Eye (tissue), 1 donor: ENCODE results near the gene NLGN3.
A peak's percentile ranks its signal among the peaks of the same experiment; 100 is the strongest.

Experiments used
- DNase-seq: peaks from one replicate; pipeline ENCODE4 v3.0.0-alpha.2; 2015

The NLGN3 gene

GRCh38 chrX:71118985-71119535 is 25.6 kb upstream of the NLGN3 start:
- DNase-seq, result no peak

- DNase-seq, result no peak
Observed at GRCh38 chrX:71128166-71128833, 16.3 kb upstream of the NLGN3 start.

GRCh38 chrX:71128915-71129765 is 15.5 kb upstream of the NLGN3 start:
- peak; percentile 77 for DNase-seq

- no peak for DNase-seq
Observed at GRCh38 chrX:71131510-71131909, 13.1 kb upstream of the NLGN3 start.

GRCh38 chrX:71140440-71140839 is 4.2 kb upstream of the NLGN3 start:
- no peak for DNase-seq

GRCh38 chrX:71143508-71143907 is 1.1 kb upstream of the NLGN3 start:
- no peak for DNase-seq

- DNase-seq, result no peak
Observed at GRCh38 chrX:71147496-71148277, 3.0 kb downstream of the NLGN3 start.

- no peak for DNase-seq
Observed at GRCh38 chrX:71148278-71148663, 3.6 kb downstream of the NLGN3 start.

- DNase-seq, result no peak
Observed at GRCh38 chrX:71151366-71151765, 6.7 kb downstream of the NLGN3 start.

- no peak for DNase-seq
Observed at GRCh38 chrX:71154196-71154595, 9.6 kb downstream of the NLGN3 start.

- no peak for DNase-seq
Observed at GRCh38 chrX:71154641-71155040, 10.0 kb downstream of the NLGN3 start.

GRCh38 chrX:71158603-71159002 is 14.0 kb downstream of the NLGN3 start:
- no peak for DNase-seq

- no peak for DNase-seq
Observed at GRCh38 chrX:71159335-71159734, 14.7 kb downstream of the NLGN3 start.

GRCh38 chrX:71160475-71160874 is 15.8 kb downstream of the NLGN3 start:
- DNase-seq, result no peak

- no peak for DNase-seq
Observed at GRCh38 chrX:71162981-71163380, 18.3 kb downstream of the NLGN3 start.

- no peak for DNase-seq
Observed at GRCh38 chrX:71164071-71164470, 19.4 kb downstream of the NLGN3 start.

GRCh38 chrX:71166461-71166860 is 21.8 kb downstream of the NLGN3 start:
- DNase-seq, result no peak

- no peak for DNase-seq
Observed at GRCh38 chrX:71167031-71167781, 22.6 kb downstream of the NLGN3 start.

- DNase-seq, result no peak
Observed at GRCh38 chrX:71168134-71168533, 23.5 kb downstream of the NLGN3 start.

GRCh38 chrX:71169586-71169985 is 24.9 kb downstream of the NLGN3 start:
- no peak for DNase-seq

GRCh38 chrX:71170660-71171059 is 26.0 kb downstream of the NLGN3 start:
- DNase-seq, result no peak

- DNase-seq, result peak; percentile 15
Observed at GRCh38 chrX:71171110-71171801, 26.6 kb downstream of the NLGN3 start.
